Activated CD4-positive, alpha-beta T cell treated with anti-CD3 and anti-CD28 coated beads for 36 hours (primary cell): ENCODE results near the gene VPS37D. TPM values are rescaled to one million over a fixed set of nuclear protein-coding genes. Genes with fewer than 3 reads are reported as not detected.
A peak's percentile ranks its signal among the peaks of the same experiment; 100 is the strongest.
"Not testable (repeated sequence)": the region's sequence is repeated elsewhere in the genome, so short reads cannot be mapped to it uniquely, and the experiment has no call there.

ENCODE experiments used
- ATAC-seq: fragments of 200-7000 bp; cut with Tn5 transposase; one replicate; pipeline ENCODE4 v1.10.0; 2021; ENCODE audit warnings: mild to moderate bottlenecking, moderate library complexity
- CTCF ChIA-PET: fragments of 350-600 bp; sonication (Branson Sonifier 250); formaldehyde crosslinking; loops from one replicate; lab custom pipeline; 2021; ENCODE audit warnings: antibody characterized with exemption; lab: Charles Lee
- POLR2A ChIA-PET: fragments of 350-600 bp; sonication (Branson Sonifier 250); formaldehyde crosslinking; loops from one replicate; lab custom pipeline; 2021; ENCODE audit warnings: antibody characterized with exemption, inconsistent platforms; lab: Charles Lee
- DNase-seq: peaks from one replicate; pipeline ENCODE4 v3.0.0-alpha.2; 2020
- H3K27ac Mint-ChIP-seq: one replicate; pipeline ENCODE4 v1.8.0; 2021; ENCODE audit warnings: mixed read lengths
- H3K27me3 Mint-ChIP-seq: one replicate; pipeline ENCODE4 v1.8.0; 2021; ENCODE audit warnings: mixed read lengths
- H3K36me3 Mint-ChIP-seq: one replicate; pipeline ENCODE4 v1.8.0; 2021; ENCODE audit warnings: low read depth, mixed read lengths
- H3K4me1 Mint-ChIP-seq: one replicate; pipeline ENCODE4 v1.8.0; 2021; ENCODE audit warnings: mixed read lengths
- H3K4me3 Mint-ChIP-seq: one replicate; pipeline ENCODE4 v1.8.0; 2021; ENCODE audit warnings: mild to moderate bottlenecking, moderate library complexity, mixed read lengths
- H3K9me3 Mint-ChIP-seq: one replicate; pipeline ENCODE4 v1.8.0; 2021; ENCODE audit warnings: low read depth, mixed read lengths
- intact Hi-C, 2 experiments: fragments of 100-400 bp; cut with DNase I in 1 of 2; cut with micrococcal nuclease in 1 of 2; formaldehyde crosslinking; loops; one replicate each; pipeline versions ENCODE4 v1.14.2 to v1.15.1; 2022 to 2024; cut with DNase I, micrococcal nuclease
- total RNA-seq, 2 experiments: library from RNA; stranded (reverse); gene quantifications; one replicate each; pipeline ENCODE4 v1.2.3, GENCODE V29; 2021

The VPS37D gene
- total RNA-seq, 2 experiments from 2014 or later, result 0.35 to 0.39 TPM

DNA sequence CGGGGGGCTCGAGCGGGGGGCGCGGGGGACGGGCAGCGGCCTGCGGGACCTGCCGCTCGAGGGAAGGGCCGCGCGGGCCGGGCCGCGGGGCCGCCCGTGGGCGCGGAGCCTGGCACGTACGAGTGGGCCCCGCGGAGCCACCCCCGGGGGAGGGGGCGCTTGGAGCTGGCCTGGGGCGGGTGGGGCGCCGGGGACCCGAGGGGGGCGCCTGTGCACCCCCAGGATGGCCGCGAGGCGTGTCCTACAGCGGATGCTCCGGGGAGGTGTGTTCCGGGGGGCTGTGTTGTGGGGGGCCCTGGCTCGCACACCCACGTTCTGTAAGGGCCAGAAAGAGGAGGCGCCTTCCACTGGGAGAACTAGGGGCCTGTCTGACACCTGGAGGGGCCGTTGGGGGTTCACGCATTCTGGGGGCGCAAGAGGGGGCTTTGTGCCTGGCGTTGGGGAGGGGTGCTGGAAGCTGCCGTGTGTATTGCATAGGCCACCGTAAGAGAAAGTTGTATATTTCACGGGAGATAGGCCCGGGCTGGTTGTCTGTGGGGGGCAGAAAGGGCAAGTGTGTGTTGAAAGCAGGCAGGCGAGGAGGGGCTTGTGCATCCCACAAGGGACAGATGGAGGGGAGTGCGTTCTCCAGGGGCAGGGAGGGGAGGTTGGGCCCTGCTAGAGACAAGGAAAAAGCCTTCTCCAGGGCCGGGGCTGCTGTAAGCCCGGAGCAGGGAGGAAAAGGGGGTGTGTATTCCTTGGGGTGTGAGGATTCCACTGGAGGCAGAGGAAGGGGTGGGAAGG is 663 bp downstream of the VPS37D start:
- H3K4me1 Mint-ChIP-seq, result peaks cover 5% of the 10 kb centered on the region
- H3K27ac Mint-ChIP-seq, result no peak overlapping the region
- ChIA-PET POLR2A (no interaction called here), CTCF (interaction anchor here (0.5 to 3.8 kb wide), 7 partner anchors 12 to 115 kb away, joined by 3 to 19 read pairs (median 3); no protein-coding TSS in a partner anchor)
- DNase-seq (no peak), ATAC-seq (no peak)
- peaks cover under 1% of the 10 kb centered on the region for H3K9me3 Mint-ChIP-seq
- no peaks in the 10 kb centered on the region for H3K36me3 Mint-ChIP-seq
- H3K27me3 Mint-ChIP-seq, result peaks cover 37% of the 10 kb centered on the region
- peak overlapping the region; percentile 54 for H3K4me3 Mint-ChIP-seq
- intact Hi-C loops, result loop anchor here (5.0 kb wide), 3 partner anchors 49 to 174 kb away; partner anchors contain the start of genes METTL27 (in 1 of the 2) and STX1A (in 1 of the 2)

DNA sequence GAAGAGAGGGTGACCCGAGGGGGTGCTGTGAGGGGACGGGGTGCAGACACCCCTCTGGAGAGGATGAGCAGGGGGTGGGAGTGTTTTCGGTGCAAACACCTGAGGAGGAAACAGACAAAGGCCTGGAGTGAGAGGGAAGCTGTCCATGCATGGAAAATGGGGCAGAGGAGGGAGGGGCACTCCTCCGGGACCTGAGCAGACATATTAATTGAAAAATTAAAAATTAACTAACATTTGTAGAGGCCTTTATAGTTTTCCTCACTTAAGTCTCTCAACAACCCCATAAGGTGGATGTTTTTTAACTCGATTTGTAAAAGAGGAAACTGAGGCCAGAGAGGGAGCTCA is 1.2 kb downstream of the VPS37D start:
- H3K27me3 Mint-ChIP-seq, result peaks cover 35% of the 10 kb centered on the region
- intact Hi-C loops, result loop anchor here (5.0 kb wide), 3 partner anchors 48 to 173 kb away; partner anchors contain the start of genes METTL27 (in 1 of the 2) and STX1A (in 1 of the 2)
- ChIA-PET POLR2A (no interaction called here), CTCF (interaction anchor here (1.0 to 3.8 kb wide), 2 partner anchors 32 to 63 kb away, joined by 3 to 19 read pairs; no protein-coding TSS in a partner anchor)
- H3K4me3 Mint-ChIP-seq, result peak overlapping the region; percentile 54
- DNase-seq, result no peak
- ATAC-seq, result no peak
- H3K27ac Mint-ChIP-seq, result no peak overlapping the region
- peaks cover 5% of the 10 kb centered on the region for H3K4me1 Mint-ChIP-seq
- H3K36me3 Mint-ChIP-seq, result no peaks in the 10 kb centered on the region
- no peaks in the 10 kb centered on the region for H3K9me3 Mint-ChIP-seq

DNA sequence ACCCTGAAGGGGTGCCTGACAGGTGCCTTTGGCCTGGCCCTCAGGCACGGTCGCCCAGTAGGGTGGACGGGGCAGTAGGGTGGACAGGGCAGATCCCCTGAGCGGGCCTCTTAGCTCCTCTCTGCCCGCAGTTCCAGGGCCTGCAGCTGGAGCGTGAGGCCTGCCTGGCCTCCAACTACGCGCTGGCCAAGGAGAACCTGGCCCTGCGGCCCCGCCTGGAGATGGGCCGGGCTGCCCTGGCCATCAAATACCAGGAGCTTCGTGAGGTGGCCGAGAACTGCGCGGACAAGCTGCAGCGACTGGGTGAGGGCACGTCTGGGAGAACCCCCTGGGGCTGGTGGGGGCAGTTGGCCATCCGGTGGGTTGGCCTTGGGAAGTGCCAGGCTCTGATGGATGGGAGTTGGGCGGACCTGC is 1.7 kb downstream of the VPS37D start:
- ChIA-PET POLR2A (no interaction called here), CTCF (interaction anchor here (1.0 to 3.8 kb wide), 2 partner anchors 31 to 63 kb away, joined by 3 to 19 read pairs; no protein-coding TSS in a partner anchor)
- ATAC-seq (no peak), DNase-seq (no peak)
- Mint-ChIP-seq H3K36me3 (no peaks in the 10 kb centered on the region), H3K4me3 (no peak overlapping the region), H3K4me1 (peaks cover 5% of the 10 kb centered on the region), H3K9me3 (no peaks in the 10 kb centered on the region), H3K27me3 (peaks cover 33% of the 10 kb centered on the region), H3K27ac (no peak overlapping the region)
- intact Hi-C loops, result loop anchor here (5.0 kb wide), 3 partner anchors 48 to 173 kb away; partner anchors contain the start of genes METTL27 (in 1 of the 2) and STX1A (in 1 of the 2)

DNA sequence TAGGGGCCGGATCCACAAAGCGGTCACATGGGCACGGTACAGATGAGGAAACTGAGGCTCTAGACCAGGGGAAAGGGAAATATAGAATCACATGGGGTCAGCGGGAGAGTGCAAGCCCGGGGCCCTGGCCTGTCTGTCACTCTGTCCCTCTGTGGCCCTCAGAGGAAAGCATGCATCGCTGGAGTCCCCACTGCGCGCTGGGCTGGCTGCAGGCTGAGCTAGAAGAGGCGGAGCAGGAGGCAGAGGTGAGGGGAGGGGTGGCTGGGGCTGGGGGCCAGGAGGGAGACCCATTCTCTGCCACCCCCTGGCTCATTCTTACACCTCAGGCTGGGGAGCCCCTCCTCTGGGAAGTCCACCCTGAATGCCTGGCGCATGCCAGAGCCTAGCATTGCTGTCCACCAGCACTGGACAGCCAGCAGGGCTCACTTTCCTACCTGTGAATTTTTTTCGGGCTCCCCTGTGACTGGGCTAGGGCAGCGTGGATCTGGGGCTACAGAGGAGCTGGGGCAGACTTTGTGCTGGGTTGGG is 2.3 kb downstream of the VPS37D start:
- no peak overlapping the region for H3K4me3 Mint-ChIP-seq

DNA sequence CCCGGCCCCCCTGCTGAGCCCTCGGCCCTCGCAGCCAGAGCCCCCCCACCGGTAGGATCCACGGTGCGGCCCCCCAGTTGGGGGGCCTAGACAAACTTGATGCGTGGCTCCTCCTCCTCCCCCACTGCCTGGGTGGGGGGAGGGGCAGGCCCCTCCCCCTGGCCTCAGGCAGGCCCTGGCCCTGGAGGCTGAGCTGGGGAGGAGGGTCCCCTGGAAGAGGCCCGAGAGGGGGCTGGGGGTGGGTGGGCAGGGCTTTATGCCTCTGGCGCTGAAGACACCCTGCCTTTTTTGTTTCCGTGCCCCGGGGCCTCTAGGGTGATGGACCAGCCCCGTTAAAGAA is 3.7 kb downstream of the VPS37D start:
- Mint-ChIP-seq H3K9me3 (no peaks in the 10 kb centered on the region), H3K4me3 (no peak overlapping the region), H3K36me3 (no peaks in the 10 kb centered on the region), H3K27ac (no peak overlapping the region), H3K27me3 (peaks cover 18% of the 10 kb centered on the region), H3K4me1 (peaks cover 3% of the 10 kb centered on the region)
- CTCF ChIA-PET, result no interaction called here
- ATAC-seq (no peak), DNase-seq (no peak)
- intact Hi-C loops, result no loop called here
- POLR2A ChIA-PET, result no interaction called here

More for the DNA sequence above, 2.3 kb downstream of the VPS37D start:
- Mint-ChIP-seq H3K27ac (no peak overlapping the region), H3K36me3 (no peaks in the 10 kb centered on the region), H3K9me3 (no peaks in the 10 kb centered on the region), H3K27me3 (peaks cover 28% of the 10 kb centered on the region), H3K4me1 (peaks cover 5% of the 10 kb centered on the region)
- no peak for ATAC-seq
- no peak for DNase-seq
- POLR2A ChIA-PET, result no interaction called here
- CTCF ChIA-PET, result interaction anchor here (0.6 to 3.8 kb wide), 2 partner anchors 14 to 64 kb away, joined by 3 to 19 read pairs; no protein-coding TSS in a partner anchor
- intact Hi-C loops, result loop anchor here (5.0 kb wide), 3 partner anchors 47 to 172 kb away; partner anchors contain the start of genes METTL27 (in 1 of the 2) and STX1A (in 1 of the 2)

DNA sequence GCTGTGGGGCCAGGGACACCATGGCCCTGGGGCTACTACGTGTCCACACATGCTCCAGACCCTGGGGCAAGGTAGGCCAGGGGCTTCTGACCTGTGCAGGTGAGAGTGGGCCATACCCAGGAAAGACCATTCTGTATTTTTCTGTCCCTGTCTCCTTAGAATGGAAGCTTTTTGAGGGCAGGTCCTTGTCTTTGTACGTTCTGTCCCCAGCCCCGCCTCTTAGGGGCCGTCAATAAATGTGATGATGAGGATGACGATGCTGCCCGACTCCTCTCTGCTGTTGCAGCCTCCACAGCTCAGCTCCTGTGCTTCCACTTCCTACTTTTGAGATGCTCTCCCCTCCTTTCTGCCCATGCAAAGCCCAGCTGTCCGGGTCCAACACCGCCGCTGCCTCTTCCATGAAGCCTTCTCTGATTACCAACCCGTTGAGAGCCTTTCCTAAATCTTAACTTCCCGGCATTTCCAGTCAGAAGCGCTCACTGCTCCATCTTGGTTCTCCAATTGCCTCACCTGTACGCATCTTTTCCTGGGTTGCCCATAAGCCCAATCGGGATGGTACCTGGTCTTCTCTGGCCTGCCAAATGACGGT is 4.3 kb downstream of the VPS37D start:
- DNase-seq (no peak), ATAC-seq (no peak)
- Mint-ChIP-seq H3K27ac (no peak overlapping the region), H3K4me3 (no peak overlapping the region), H3K9me3 (no peaks in the 10 kb centered on the region), H3K4me1 (peaks cover 3% of the 10 kb centered on the region), H3K36me3 (no peaks in the 10 kb centered on the region), H3K27me3 (peaks cover 18% of the 10 kb centered on the region)
- ChIA-PET CTCF (interaction anchor here (0.8 kb wide), 1 partner anchor 53 kb away, joined by 3 read pairs; no protein-coding TSS in a partner anchor), POLR2A (no interaction called here)
- intact Hi-C loops, result no loop called here

DNA sequence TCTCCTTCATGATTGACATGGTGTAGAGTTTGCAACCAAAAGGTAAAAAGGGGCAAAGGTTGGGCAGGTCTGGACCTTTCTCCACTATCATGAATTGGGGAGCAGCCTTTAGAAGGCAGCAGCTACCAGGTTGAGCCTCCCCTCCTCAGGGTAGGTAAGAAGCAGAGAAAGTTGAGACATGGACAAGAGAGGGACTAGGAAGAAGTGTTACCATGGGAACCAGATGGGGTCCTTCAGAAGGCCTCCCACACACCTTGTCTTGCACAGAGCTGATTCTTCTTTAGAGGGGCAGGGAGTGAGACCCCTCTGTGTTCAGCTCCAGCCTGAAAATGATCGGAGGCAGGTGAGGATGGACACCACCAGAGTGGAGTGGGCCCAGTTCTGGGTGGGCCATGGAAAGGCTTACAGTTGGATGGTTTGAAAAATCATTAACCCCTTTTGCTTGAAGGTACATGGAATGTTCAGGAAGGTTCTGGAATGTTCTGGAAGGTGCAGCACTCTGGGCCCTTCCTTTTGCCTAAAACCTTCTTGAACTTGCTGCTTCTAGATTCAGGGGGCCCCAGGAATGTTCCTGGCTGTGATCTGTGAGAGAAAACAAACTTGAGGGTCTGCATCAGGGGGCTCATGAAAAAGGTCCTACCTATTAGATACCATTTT is 7.0 kb downstream of the VPS37D start:
- H3K9me3 Mint-ChIP-seq, result no peaks in the 10 kb centered on the region
- DNase-seq (no peak), ATAC-seq (no peak)
- H3K27me3 Mint-ChIP-seq, result peaks cover 12% of the 10 kb centered on the region
- ChIA-PET POLR2A (no interaction called here), CTCF (interaction anchor here (0.7 to 1.1 kb wide), 4 partner anchors 51 to 334 kb away, joined by 3 to 4 read pairs (median 3); no protein-coding TSS in a partner anchor)
- no peak overlapping the region for H3K27ac Mint-ChIP-seq
- intact Hi-C loops, result no loop called here
- H3K36me3 Mint-ChIP-seq, result peaks cover 17% of the 10 kb centered on the region
- no peak overlapping the region for H3K4me3 Mint-ChIP-seq
- H3K4me1 Mint-ChIP-seq, result no peaks in the 10 kb centered on the region

DNA sequence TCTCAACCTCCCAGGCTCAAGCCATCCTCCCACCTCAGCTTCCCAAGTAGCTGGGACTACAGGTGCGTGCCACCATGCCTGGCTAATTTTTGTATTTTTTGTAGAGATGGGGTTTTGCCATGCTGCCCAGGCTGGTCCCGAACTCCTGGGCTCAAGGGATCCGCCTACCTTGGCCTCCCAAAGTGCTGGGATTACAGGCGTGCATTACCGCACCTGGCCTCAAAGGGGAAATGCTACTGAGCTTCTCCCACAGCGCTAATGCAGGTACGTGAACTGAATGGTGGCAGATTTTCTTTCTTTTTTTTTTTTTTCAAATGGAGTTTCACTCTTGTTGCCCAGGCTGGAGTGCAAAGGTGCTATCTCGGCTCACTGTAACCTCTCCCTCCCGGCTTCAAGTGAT is 8.4 kb downstream of the VPS37D start:
- H3K4me3 Mint-ChIP-seq, H3K4me1 Mint-ChIP-seq, POLR2A ChIA-PET, DNase-seq, intact Hi-C loops, ATAC-seq, H3K9me3 Mint-ChIP-seq, H3K27ac Mint-ChIP-seq, H3K27me3 Mint-ChIP-seq: not testable (repeated sequence)
- H3K36me3 Mint-ChIP-seq, result peaks cover 28% of the 10 kb centered on the region
- CTCF ChIA-PET, result interaction anchor here (0.9 to 1.1 kb wide), 2 partner anchors 16 to 49 kb away, joined by 4 to 5 read pairs; no protein-coding TSS in a partner anchor

DNA sequence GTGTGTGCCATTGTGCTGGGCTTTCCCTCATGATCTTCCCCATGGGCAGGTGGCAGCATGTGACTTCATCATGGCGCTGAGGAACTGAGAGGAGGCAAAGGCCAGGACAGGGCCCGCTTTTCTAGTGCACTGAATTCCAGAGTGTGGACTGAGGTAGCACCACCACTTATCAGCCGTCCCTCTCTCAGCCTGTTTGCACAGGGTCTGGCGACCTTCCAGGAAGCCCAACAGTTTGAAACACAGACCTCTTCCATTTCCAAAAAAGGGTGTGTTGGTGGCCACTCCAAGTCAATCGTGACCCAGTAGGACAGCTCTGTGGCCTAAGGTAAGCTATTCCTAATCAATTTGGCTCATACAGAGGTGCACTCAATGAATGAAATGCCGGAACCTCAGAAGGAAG is 11.2 kb downstream of the VPS37D start:
- Mint-ChIP-seq H3K9me3 (no peaks in the 10 kb centered on the region), H3K4me1 (peaks cover 24% of the 10 kb centered on the region), H3K4me3 (no peak overlapping the region), H3K27me3 (no peaks in the 10 kb centered on the region), H3K27ac (no peak overlapping the region), H3K36me3 (peaks cover 40% of the 10 kb centered on the region)
- CTCF ChIA-PET, result no interaction called here
- intact Hi-C loops, result no loop called here
- no peak for ATAC-seq
- POLR2A ChIA-PET, result no interaction called here
- no peak for DNase-seq

DNA sequence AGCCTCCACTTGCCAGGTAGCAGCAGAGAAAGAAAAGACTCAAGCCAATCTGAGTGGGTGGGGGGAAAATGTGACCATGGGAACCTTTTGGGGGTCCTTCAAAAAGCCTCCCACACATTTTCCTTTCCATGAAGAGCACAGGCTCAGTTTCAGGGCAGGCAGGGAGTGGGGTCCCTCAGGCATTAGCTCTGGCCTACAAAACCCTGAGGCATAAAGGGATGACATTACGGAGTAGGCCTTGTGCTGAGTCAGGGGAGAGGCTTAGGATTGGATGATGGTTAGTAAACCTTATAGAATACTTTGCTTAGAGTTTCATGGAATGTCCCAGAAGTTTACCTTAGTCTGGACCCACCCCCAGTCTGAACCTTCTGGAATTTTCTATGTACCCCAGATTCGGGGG is 12.1 kb downstream of the VPS37D start:
- DNase-seq (no peak), ATAC-seq (no peak)
- no peak overlapping the region for H3K27ac Mint-ChIP-seq
- H3K36me3 Mint-ChIP-seq, result peaks cover 40% of the 10 kb centered on the region
- POLR2A ChIA-PET, result no interaction called here
- intact Hi-C loops, result loop anchor here in 1 of 2 experiments (5.0 kb wide), 2 partner anchors 42 to 57 kb away; partner anchors contain the start of gene MLXIPL
- H3K9me3 Mint-ChIP-seq, result no peaks in the 10 kb centered on the region
- H3K4me3 Mint-ChIP-seq, result no peak overlapping the region
- CTCF ChIA-PET, result no interaction called here
- no peaks in the 10 kb centered on the region for H3K27me3 Mint-ChIP-seq
- H3K4me1 Mint-ChIP-seq, result peaks cover 27% of the 10 kb centered on the region

DNA sequence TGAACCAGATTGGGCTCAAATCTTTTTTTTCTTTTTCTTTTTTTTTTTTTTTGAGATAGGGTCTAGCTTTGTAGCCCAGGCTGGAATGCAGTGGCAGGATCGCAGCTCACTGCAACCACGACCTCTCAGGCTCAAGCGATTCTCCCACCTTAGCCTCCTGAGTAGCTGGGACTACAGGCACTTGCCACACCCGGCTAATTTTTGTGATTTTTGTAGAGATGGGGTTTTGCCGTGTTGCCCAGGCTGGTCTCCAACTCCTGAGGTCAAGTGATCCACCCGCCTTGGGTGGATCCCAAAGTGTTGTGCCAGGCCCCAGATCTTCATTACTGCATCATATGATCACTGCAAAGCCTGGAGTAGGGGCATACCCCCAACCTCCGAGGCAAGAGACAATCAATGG is 12.9 kb downstream of the VPS37D start:
- ChIA-PET CTCF (no interaction called here), POLR2A (no interaction called here)
- Mint-ChIP-seq H3K4me3 (peak overlapping the region; percentile 89), H3K27me3 (no peaks in the 10 kb centered on the region), H3K36me3 (peaks cover 40% of the 10 kb centered on the region), H3K27ac (peak overlapping the region; percentile 51), H3K4me1 (peaks cover 32% of the 10 kb centered on the region), H3K9me3 (no peaks in the 10 kb centered on the region)
- intact Hi-C loops, result loop anchor here in 1 of 2 experiments (5.0 kb wide), 2 partner anchors 43 to 58 kb away; partner anchors contain the start of gene MLXIPL
- ATAC-seq, result no peak
- no peak for DNase-seq
